GM12874 (cell line): ENCODE results near the gene PSD2.

ENCODE experiments used
- CTCF ChIP-seq: IDR thresholded peaks from 2 replicates; pipeline ENCODE4 v1.5.1; 2011; ENCODE audit warnings: low read depth, mild to moderate bottlenecking, control low read depth, low read length, moderate library complexity; ENCODE audit not compliant: insufficient read depth

Gene PSD2

GRCh38 chr5:139861021-139861888 is 65.6 kb downstream of the PSD2 start:
- TF ChIP-seq CTCF = no peak

GRCh38 chr5:139861889-139862207 is 66.2 kb downstream of the PSD2 start:
- no peak for TF ChIP-seq CTCF

GRCh38 chr5:139862313-139862712 is 66.7 kb downstream of the PSD2 start:
- no peak for TF ChIP-seq CTCF

GRCh38 chr5:139862803-139863202 is 67.2 kb downstream of the PSD2 start:
- TF ChIP-seq CTCF = peak; percentile 27; the same call in 1 of the 2 replicates

- no peak for TF ChIP-seq CTCF
Observed at GRCh38 chr5:139863361-139863760, 67.8 kb downstream of the PSD2 start.

GRCh38 chr5:139863855-139864558 is 68.4 kb downstream of the PSD2 start:
- peak; percentile 86 for TF ChIP-seq CTCF

GRCh38 chr5:139864716-139865483 is 69.3 kb downstream of the PSD2 start:
- TF ChIP-seq CTCF = no peak
